Stimulated activated CD4-positive, alpha-beta T cell treated with anti-CD3 and anti-CD28 coated beads, Interleukin-4, amount 100 ng/mL, for 4 hours (primary cell): Measurements from ENCODE around the gene MICAL2.

Source experiments
- DNase-seq, 2 experiments: peaks; one replicate each; pipeline ENCODE4 v3.0.0-alpha.2; 2020

The MICAL2 gene

GRCh38 chr11:12298610-12299009 lies 188.2 kb downstream of the MICAL2 start:
- DNase-seq: no peak

- DNase-seq: no peak
These were observed 191.0 kb downstream of the MICAL2 start for GRCh38 chr11:12301379-12301778.

- DNase-seq: no peak
These were observed 193.2 kb downstream of the MICAL2 start for GRCh38 chr11:12303421-12304149.

GRCh38 chr11:12306830-12307229 lies 196.4 kb downstream of the MICAL2 start:
- no peak for DNase-seq

GRCh38 chr11:12312132-12312531 lies 201.7 kb downstream of the MICAL2 start:
- DNase-seq: no peak
